Measurements from ENCODE around the gene GPR132.

Gene GPR132

GRCh38 chr14:105013150-105013785 lies 52.0 kb downstream of the GPR132 start:
- H3K4me3 ChIP-seq (ENCODE audit: low read length) = no peak overlapping the region
- TF ChIP-seq ZNF274 (IDR thresholded peaks at IDR 0.05; ENCODE audit: low read depth, low read length) = no peak

GRCh38 chr14:105012171-105012985 lies 52.9 kb downstream of the GPR132 start:
- no peak overlapping the region for H3K4me3 ChIP-seq (ENCODE audit: low read length)
- TF ChIP-seq ZNF274 (IDR thresholded peaks at IDR 0.05; ENCODE audit: low read depth, low read length) = no peak

DNA sequence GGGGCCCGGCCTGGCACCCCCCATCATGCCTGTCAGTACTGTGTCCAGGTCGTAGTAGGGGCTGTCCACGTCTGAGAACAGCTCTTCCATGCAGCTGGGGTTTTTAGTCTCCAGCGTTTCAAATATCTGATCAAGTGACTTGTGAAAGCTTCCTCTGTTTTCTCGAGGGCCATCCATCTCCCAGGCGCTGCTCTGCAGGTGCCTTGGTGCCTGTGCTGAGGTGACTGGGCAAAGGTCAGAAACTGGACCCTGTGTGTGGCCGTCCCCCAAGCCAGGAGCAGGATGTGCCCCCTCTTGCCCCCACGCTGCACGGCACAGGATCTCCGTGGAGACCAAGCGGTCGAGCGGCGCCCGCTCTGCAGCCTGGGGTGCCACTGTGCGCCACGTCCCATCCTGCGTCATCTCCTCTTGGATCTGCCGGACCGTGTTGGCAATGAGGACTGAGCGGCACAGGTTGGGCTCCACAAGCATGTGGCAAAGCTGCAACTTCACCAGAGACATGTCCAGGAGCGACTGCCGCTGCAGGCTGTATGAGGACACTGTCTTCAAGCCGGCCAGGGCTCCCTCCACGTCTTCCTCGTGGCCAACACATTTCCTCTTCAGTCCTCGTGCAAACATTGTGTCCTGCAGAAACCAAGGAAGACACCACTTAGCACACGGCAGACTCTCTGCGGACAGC lies 53.8 kb downstream of the GPR132 start:
- no peak for TF ChIP-seq ZNF274 (IDR thresholded peaks at IDR 0.05; ENCODE audit: low read depth, low read length)
- no peak overlapping the region for H3K4me3 ChIP-seq (ENCODE audit: low read length)

GRCh38 chr14:105010891-105011291 lies 54.3 kb downstream of the GPR132 start:
- no peak overlapping the region for H3K4me3 ChIP-seq (ENCODE audit: low read length)
- no peak for TF ChIP-seq ZNF274 (IDR thresholded peaks at IDR 0.05; ENCODE audit: low read depth, low read length)

- H3K4me3 ChIP-seq (ENCODE audit: low read length) = no peak overlapping the region
- TF ChIP-seq ZNF274 (IDR thresholded peaks at IDR 0.05; ENCODE audit: low read depth, low read length) = no peak
Observed at GRCh38 chr14:105010106-105010505, 55.1 kb downstream of the GPR132 start.

DNA sequence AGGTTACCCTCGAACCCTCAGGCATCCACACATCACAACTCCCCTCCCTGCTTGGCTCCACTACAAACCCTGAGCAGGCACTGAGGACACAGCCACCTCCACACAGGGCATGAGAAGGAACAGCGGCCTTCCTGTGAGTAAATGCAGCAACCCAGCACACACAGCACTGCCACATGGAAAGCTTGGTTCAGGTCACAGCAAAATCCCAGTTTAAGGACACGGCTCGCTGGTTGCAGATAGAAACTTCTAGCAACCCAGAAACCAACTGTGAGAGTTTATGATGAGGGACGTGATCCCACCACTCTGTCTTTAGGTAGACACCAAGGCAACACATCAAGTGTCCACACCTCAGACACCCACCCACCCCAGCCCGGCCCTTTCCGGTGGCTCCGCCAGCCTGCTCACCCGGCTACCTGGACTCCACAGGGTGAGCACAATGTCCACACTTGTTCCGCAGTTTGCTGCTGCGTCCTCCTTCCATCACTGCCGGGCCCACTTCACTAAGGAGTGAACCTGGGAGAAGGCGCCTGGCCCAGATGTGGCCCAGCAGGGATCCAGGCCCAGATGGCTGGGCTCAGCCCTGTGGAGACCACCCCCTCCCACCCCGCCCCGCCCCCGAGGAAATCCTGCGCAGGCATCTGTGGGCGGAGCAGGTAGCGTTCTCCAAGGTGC lies 57.5 kb downstream of the GPR132 start:
- no peak for TF ChIP-seq ZNF274 (IDR thresholded peaks at IDR 0.05; ENCODE audit: low read depth, low read length)
- no peak overlapping the region for H3K4me3 ChIP-seq (ENCODE audit: low read length)

- H3K4me3 ChIP-seq (ENCODE audit: low read length) = no peak overlapping the region
- no peak for TF ChIP-seq ZNF274 (IDR thresholded peaks at IDR 0.05; ENCODE audit: low read depth, low read length)
Observed at GRCh38 chr14:105006831-105007592, 58.2 kb downstream of the GPR132 start.

- no peak for TF ChIP-seq ZNF274 (IDR thresholded peaks at IDR 0.05; ENCODE audit: low read depth, low read length)
- H3K4me3 ChIP-seq (ENCODE audit: low read length) = no peak overlapping the region
Observed at GRCh38 chr14:105005929-105006830, 59.0 kb downstream of the GPR132 start.

GRCh38 chr14:105005329-105005928 lies 59.8 kb downstream of the GPR132 start:
- H3K4me3 ChIP-seq (ENCODE audit: low read length) = no peak overlapping the region
- no peak for TF ChIP-seq ZNF274 (IDR thresholded peaks at IDR 0.05; ENCODE audit: low read depth, low read length)
